Fibroblast of lung (primary cell): ENCODE results near the gene TBX1.

Source experiments
- CTCF ChIP-seq, 2 donors: IDR thresholded peaks in 1 of 2; conservative IDR thresholded peaks in 1 of 2; 1 replicate in 1 of 2; 2 replicates in 1 of 2; pipeline ENCODE4 v1.5.1; 2011 to 2012; ENCODE audit warnings: low read length in 2 of 2, control low read depth in 1 of 2, inconsistent platforms in 1 of 2, low read depth in 1 of 2, mild to moderate bottlenecking in 1 of 2
- EZH2 ChIP-seq: IDR thresholded peaks from 2 replicates; pipeline ENCODE4 v1.5.1; 2012; ENCODE audit warnings: low read length, control low read depth, mild to moderate bottlenecking; ENCODE audit errors: missing control alignments

- TF ChIP-seq CTCF (conservative IDR thresholded peaks at IDR 0.05 in 1 of 2, IDR thresholded peaks at IDR 0.05 in 1 of 2; ENCODE audit: low read depth in 1 of 2, low read length in 2 of 2): no peak
- TF ChIP-seq EZH2: no peak
Measured at GRCh38 chr22:19793161-19793560, 32.6 kb downstream of the TBX1 start.
